Ectodermal cell (in vitro differentiated cells): ENCODE data around the gene NDUFAF2.
"Not testable (repeated sequence)": the region's sequence is repeated elsewhere in the genome, so short reads cannot be mapped to it uniquely, and the experiment has no call there.

ENCODE experiments used
- H3K27ac ChIP-seq: 2 replicates; pipeline ENCODE4 v1.7.0; 2013; ENCODE audit warnings: mild to moderate bottlenecking, low read depth, low read length; ENCODE audit not compliant: insufficient read depth, poor library complexity, severe bottlenecking
- H3K27me3 ChIP-seq: 2 replicates; pipeline ENCODE4 v1.7.0; 2013; ENCODE audit warnings: mild to moderate bottlenecking, low read length; ENCODE audit not compliant: insufficient read depth, control insufficient read depth, poor library complexity, severe bottlenecking
- H3K36me3 ChIP-seq: one replicate; pipeline ENCODE4 v1.7.0; 2013; ENCODE audit warnings: low read length; ENCODE audit not compliant: control insufficient read depth, insufficient read depth
- H3K4me1 ChIP-seq: one replicate; pipeline ENCODE4 v1.7.0; 2013; ENCODE audit warnings: low read length; ENCODE audit not compliant: control insufficient read depth, insufficient read depth
- H3K4me3 ChIP-seq: 2 replicates; pipeline ENCODE4 v1.7.0; 2013; ENCODE audit warnings: low read depth, low read length, control low read depth; ENCODE audit not compliant: insufficient read depth
- H3K9me3 ChIP-seq: 2 replicates; pipeline ENCODE4 v1.7.0; 2013; ENCODE audit warnings: mild to moderate bottlenecking, low read length, moderate library complexity; ENCODE audit not compliant: control insufficient read depth
- WGBS, 2 experiments: methylation state at CpG; one replicate each; pipeline ENCODE4 v1.1.7; 2013; ENCODE audit warnings: missing lambda C conversion rate in 2 of 2; 5-methylcytosine and 5-hydroxymethylcytosine counted together

NDUFAF2 gene

DNA sequence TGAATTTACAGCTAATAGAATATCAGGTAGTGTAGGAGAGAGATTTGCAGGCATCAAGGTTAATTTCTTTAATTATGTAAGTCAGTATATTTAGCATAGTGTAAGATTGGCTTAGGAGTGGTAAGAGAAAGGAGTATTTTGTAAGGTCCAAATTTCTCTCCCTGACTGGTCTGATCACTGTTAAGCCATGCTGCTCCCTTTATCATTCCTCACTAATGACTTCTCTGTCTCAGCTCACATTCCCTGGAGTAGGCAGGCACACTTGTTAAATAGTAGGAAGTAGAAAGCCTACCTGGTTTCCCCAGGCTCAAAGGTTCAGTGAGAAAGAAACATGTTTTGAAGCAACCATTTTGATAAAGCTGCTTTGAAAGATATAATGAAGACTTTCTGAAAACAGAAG, 126.5 kb downstream of the NDUFAF2 start:
- no peak overlapping the region for H3K4me3 ChIP-seq
- no peak overlapping the region for H3K27ac ChIP-seq
- no peaks in the 10 kb centered on the region for H3K27me3 ChIP-seq
- no peaks in the 10 kb centered on the region for H3K9me3 ChIP-seq
- no peaks in the 10 kb centered on the region for H3K36me3 ChIP-seq
- H3K4me1 ChIP-seq, result no peaks in the 10 kb centered on the region

DNA sequence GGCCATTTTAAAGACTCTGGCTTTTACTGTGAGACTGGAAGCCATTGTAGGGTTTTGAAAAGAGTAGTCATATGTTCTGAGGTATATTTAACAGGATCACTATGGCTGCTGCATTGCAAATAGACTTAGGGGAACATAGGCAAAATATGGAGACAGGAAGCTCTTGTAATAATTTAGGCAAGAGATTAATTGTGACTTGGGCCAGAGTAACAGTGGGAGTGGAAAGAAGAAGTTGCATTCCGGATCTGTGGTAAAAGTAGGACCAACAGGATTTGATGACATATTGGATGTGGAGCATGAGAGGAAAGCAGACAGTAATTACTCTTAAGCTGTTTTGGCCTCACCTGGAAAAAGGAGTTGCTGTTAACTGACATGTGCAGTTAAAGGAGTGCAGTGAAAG, 131.6 kb downstream of the NDUFAF2 start:
- H3K27ac ChIP-seq, result no peak overlapping the region
- no peaks in the 10 kb centered on the region for H3K36me3 ChIP-seq
- no peaks in the 10 kb centered on the region for H3K27me3 ChIP-seq
- 92 to 95% methylated on average over 1 of the region's 1 CpG for whole genome bisulfite sequencing, 2 experiments
- H3K9me3 ChIP-seq, result no peaks in the 10 kb centered on the region
- no peaks in the 10 kb centered on the region for H3K4me1 ChIP-seq
- no peak overlapping the region for H3K4me3 ChIP-seq

DNA sequence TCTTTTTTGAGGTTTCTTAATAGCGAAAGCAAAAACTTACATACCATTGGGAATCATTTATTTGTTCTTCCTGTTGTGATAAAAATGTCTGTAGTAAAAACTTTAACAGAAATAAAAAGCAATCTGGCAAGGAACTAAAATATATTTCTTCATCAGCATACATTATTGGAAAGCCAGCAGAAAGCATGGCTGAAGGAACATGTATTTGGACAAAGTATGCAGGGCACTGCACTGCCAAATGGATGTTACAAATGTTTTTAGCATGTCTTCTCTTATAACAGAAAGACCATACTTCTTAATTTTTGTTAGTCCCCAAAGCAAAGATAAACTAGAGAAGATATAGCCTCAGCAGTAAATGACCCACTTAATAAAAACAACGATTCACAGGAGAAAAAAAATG, 136.7 kb downstream of the NDUFAF2 start:
- Histone ChIP-seq H3K27ac (no peak overlapping the region), H3K4me1 (no peaks in the 10 kb centered on the region), H3K36me3 (no peaks in the 10 kb centered on the region), H3K4me3 (no peak overlapping the region), H3K9me3 (no peaks in the 10 kb centered on the region), H3K27me3 (no peaks in the 10 kb centered on the region)
- WGBS, 2 experiments, result 100% methylated on average over 1 of the region's 2 CpGs

DNA sequence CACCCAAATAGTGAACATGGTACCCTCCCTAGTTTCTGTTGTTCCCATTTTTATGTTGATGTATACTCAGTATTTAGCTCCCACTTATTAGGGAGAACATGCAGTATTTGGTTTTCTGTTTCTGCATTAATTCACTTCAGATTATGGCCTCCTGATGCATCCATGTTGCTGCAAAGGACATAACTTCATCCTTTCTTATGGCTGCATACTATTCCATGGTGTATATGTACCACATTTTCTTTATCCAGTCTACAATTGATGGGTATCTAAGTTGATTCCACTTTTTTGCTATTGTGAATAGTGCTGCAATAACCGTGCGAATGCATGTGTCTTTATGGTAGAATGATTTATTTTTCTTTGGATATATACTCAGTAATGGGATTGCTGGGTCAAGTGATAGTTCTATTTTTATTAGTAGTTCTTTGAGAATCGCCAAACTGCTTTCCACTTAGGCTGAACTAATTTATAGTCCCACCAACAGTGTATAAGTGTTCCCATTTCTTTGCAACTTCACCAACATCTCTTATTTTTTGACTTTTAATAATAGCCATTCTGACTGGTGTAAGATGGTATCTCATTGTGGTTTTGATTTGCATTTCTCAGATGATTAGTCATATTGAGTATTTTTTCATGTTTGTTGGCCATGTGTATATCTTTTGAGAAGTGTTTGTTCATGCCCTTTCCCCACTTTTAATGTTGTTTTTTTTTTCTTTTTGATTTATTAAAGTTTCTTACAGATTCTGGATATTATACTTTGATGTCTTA, 137.7 kb downstream of the NDUFAF2 start:
- WGBS, 2 experiments, result 87 to 95% methylated on average over 3 of the region's 3 CpGs
- no peak overlapping the region for H3K27ac ChIP-seq
- no peak overlapping the region for H3K4me3 ChIP-seq
- no peaks in the 10 kb centered on the region for H3K9me3 ChIP-seq
- H3K27me3 ChIP-seq, result no peaks in the 10 kb centered on the region
- no peaks in the 10 kb centered on the region for H3K4me1 ChIP-seq
- H3K36me3 ChIP-seq, result no peaks in the 10 kb centered on the region

DNA sequence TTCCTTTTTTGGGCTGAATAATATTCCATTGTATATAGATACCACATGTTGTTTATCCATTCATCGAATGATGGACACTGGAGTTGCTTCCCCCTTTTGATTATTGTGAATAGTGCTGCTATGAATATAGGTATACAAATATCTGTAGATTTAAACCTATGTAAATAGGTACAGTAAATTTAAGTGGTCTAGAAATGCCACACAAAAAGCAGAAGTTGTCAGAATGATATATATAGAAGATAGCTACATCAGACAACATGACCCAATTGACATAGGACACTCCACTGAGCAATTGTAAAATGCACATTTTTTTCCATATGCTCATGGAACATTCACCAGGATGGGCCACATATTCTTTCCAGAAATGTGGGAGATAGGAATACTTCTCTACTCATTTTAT, 139.7 kb downstream of the NDUFAF2 start:
- Histone ChIP-seq H3K27me3 (no peaks in the 10 kb centered on the region), H3K27ac (no peak overlapping the region), H3K4me1 (no peaks in the 10 kb centered on the region), H3K4me3 (no peak overlapping the region), H3K9me3 (no peaks in the 10 kb centered on the region), H3K36me3 (no peaks in the 10 kb centered on the region)
- WGBS, 2 experiments, result no CpG with 5 or more reads among the region's 1 CpG

DNA sequence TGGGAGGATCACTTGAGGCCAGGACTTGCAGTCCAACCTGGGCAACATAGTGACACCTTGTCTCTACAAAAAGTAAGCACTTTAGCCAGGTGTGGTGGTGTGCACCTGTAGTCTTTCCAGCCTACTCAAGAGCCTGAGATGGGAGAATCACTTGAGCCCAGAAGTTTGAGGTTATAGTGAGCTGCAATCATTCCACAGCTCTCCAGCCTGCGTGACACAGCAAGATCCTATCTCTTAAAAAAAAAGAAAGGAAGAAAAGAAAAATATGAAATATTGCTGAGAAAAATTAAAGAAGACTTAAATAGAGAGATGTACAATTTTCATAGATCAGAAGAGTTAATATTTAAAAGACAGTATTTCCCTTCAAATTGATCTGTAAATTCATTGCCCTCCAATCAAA, 140.9 kb downstream of the NDUFAF2 start:
- no peaks in the 10 kb centered on the region for H3K4me1 ChIP-seq
- no peaks in the 10 kb centered on the region for H3K27me3 ChIP-seq
- WGBS, 2 experiments, result 89% methylated on average over 1 of the region's 1 CpG; no CpG with 5 or more reads in 1 of the 2 experiments
- no peaks in the 10 kb centered on the region for H3K9me3 ChIP-seq
- no peak overlapping the region for H3K4me3 ChIP-seq
- H3K36me3 ChIP-seq, result no peaks in the 10 kb centered on the region
- no peak overlapping the region for H3K27ac ChIP-seq

DNA sequence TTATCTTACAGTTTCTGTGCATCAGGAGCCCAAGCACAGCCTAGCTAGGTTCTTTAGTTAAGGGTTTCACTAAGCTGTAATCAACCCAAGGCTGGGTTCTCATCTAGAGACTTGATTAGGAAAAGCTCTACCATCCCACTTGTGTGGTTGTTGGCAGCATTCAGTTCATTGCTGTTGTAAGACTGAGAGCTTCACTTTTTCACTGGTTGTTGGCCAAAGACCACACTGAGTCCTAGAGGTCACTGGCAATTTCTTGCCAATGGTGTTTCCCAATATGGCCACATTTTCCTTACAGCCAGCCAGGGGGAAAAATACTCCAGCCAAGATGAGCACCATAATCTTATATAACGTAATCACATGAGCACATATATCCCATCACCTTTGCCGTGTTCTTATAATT, 142.9 kb downstream of the NDUFAF2 start:
- H3K27ac ChIP-seq, result no peak overlapping the region
- no peak overlapping the region for H3K4me3 ChIP-seq
- no peaks in the 10 kb centered on the region for H3K4me1 ChIP-seq
- H3K36me3 ChIP-seq, result no peaks in the 10 kb centered on the region
- H3K9me3 ChIP-seq, result no peaks in the 10 kb centered on the region
- 79 to 83% methylated on average over 1 to 2 of the region's 2 CpGs for WGBS, 2 experiments
- no peaks in the 10 kb centered on the region for H3K27me3 ChIP-seq

DNA sequence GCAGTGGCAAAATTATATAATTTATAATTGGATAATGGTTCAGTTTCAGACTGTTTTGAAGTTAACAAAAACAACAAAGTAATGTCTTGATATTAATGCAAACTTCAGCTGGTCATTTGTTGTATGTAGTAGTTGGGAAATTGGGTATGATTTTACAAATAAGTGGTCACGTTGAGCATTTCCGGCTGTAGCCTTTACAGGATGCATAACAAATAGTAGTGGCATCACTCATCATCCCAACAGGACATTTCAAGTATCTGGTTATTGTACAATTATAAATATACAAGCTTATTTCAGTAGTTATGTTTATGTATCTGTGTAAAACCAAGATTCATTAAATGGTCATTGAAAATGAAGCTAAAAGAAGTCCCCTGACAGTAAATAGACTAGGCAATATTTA, 144.3 kb downstream of the NDUFAF2 start:
- H3K36me3 ChIP-seq, result no peaks in the 10 kb centered on the region
- 100% methylated on average over 2 of the region's 2 CpGs for WGBS, 2 experiments
- no peak overlapping the region for H3K27ac ChIP-seq
- H3K27me3 ChIP-seq, result no peaks in the 10 kb centered on the region
- no peak overlapping the region for H3K4me3 ChIP-seq
- H3K4me1 ChIP-seq, result no peaks in the 10 kb centered on the region
- H3K9me3 ChIP-seq, result no peaks in the 10 kb centered on the region

DNA sequence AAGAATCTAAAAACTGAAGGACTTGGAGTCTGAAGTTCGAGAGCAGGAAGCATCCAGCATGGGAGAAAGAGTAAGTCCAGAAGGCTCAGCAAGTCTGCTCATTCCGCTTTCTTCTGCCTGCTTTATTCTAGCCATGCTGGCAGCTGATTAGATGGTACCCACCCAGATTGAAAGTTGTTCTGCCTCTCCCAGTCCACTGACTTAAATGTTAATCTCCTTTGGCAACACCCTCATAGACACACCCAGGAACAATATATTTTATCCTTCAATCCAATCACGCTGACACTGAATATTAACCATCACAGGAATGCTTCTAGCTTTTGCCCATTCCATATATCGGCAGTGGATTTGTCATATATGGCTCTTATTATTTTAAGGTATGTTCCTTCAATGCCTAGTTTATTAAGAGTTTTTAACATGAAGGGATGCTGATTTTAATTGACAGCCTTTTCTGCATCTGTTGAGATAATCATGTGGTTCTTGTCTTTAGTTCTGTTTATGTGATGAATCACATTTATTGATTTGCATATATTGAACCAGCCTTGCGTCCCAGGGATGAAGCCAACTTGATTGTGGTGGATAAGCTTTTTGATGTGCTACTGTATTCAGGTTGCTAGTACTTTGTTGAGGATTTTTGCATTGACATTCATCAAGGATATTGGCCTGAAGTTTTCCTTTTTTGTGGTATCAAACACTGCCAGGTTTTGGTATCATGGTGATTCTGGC, 148.2 kb downstream of the NDUFAF2 start:
- not testable (repeated sequence) for H3K27ac ChIP-seq, H3K9me3 ChIP-seq
- WGBS, 2 experiments, result 94% methylated on average over 5 of the region's 5 CpGs

DNA sequence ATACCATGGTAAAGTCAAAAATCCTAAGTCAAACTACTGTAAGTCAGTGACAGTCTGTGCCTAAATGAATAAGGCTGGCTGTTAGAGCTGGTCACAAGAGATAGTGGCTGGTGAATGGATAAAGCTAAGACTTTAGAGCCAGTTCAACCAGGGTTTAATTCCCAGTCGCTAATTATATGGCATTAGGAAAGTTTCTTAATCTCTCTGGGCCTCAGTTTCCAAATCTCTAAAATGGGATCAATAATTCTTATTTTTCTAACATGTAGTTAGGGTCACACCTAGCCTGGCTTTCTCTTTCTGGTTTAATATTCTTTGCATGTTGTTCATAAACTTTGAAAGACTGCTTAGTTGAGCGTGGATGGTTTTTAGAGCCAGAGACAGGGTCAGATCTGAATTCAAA, 152.5 kb downstream of the NDUFAF2 start:
- Histone ChIP-seq H3K27ac (no peak overlapping the region), H3K9me3 (no peaks in the 10 kb centered on the region), H3K36me3 (no peaks in the 10 kb centered on the region), H3K4me3 (no peak overlapping the region), H3K4me1 (no peaks in the 10 kb centered on the region), H3K27me3 (no peaks in the 10 kb centered on the region)
- 86 to 100% methylated on average over 1 of the region's 2 CpGs for WGBS, 2 experiments

More for the DNA sequence above, 148.2 kb downstream of the NDUFAF2 start:
- not testable (repeated sequence) for H3K4me3 ChIP-seq, H3K36me3 ChIP-seq, H3K4me1 ChIP-seq, H3K27me3 ChIP-seq
